Activated T-cell treated with anti-CD3 and anti-CD28 coated beads, Interleukin-2, amount 50 U/mL, for 1 hour (primary cell): ENCODE results near the gene ACOT7.

Experiments
- DNase-seq: peaks from one replicate; pipeline ENCODE4 v3.0.0-alpha.2; 2020

The ACOT7 gene

DNA sequence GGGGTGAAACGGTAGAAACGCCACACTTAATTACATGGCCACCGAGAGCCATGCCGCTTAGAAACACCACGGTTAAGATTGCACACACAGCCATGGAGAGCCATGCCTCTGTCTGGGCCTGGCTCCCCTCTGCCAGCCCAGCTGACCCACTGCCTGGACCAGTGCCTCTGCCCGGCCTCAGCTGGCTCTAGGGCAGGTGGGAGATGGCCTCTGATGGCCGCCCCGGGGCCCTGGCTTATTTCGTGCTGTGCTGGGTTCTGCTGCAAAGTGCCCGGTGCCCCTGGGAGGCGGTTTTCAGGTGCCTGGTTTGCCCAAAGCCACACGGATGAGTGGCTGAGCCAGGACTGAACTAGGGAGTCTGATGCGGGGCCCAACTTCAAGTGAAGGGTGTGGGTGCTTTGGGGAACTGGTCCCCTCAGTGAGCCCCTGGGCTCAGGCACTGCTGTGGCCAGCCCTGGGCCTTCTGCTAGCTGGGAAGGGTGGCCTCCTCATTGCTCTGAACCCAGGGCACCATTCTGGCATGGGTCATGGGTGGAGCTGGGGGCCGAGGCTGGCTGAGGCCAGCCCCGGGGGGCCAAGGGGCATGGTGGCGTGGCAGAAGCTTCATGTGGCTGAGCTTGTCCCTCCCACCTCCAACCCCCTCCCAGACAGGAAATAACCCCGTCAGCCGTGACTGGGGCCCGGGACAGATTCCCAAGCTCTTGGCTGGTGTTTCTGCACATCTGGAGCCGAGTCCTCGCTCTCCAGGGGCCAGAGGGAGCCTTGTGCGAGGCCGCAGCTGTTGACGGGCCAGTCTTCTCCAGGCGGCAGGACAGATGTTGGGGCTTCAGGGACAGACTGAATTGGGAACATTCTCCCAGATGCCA is 130.8 kb downstream of the ACOT7 start:
- no peak for DNase-seq

DNA sequence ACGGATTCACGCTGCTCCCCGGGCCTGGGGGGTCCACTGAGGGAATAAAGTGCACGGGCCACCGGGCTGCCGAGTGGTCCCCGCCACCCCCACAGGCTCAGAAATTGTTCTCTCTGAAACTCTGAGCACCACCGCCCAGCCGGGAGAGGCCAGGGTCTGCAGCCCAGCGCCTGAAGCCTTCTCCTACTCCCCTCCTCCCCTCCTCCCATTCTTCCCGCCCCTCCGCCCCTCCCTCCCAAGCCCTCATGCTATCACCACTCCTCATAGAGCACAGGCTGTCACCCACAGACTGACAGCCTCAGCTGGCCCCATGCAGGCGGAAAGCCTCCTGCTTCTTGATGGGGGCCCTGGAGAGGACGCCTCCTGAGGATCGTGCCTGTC is 132.0 kb downstream of the ACOT7 start:
- DNase-seq: no peak

DNA sequence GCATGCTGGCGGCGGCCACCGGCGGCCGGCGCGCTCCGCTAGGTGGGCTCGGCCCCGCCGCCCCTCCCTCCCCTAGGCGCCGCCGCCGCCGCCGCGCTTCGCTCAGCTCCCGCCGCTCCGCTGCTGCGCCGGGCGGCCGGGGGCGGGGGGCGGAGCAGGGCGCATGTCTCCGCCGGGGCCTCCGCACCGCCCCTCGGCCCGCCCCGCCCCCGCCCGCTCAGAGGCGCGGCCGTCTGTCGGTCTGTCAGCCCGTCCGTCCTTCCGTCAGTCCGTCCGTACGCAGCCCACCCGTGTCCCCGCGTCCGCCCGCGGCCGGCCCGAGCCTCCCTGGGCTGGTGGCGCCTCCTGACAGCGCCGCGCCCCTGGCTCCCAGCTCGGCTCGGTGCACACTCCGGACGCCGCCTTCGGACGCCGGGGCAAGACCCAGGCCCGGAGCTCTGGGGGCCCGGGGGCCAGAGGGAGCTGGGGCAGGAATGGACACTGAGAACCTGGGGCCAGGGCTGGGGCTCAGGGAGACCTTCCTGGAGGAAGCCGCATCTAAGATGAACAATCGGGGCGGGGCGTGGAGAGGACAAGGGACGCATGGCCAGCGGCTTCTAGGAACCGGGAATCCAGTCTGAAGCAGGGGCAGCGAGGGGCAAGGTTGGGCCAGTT is 132.5 kb downstream of the ACOT7 start, which contains the start of gene GPR153:
GPR153 (minus strand) TSS at position 138 of the 654 bp plus-strand sequence. CDS start 6,193 bp downstream, outside the sequence.
- DNase-seq: peak; percentile 54

DNA sequence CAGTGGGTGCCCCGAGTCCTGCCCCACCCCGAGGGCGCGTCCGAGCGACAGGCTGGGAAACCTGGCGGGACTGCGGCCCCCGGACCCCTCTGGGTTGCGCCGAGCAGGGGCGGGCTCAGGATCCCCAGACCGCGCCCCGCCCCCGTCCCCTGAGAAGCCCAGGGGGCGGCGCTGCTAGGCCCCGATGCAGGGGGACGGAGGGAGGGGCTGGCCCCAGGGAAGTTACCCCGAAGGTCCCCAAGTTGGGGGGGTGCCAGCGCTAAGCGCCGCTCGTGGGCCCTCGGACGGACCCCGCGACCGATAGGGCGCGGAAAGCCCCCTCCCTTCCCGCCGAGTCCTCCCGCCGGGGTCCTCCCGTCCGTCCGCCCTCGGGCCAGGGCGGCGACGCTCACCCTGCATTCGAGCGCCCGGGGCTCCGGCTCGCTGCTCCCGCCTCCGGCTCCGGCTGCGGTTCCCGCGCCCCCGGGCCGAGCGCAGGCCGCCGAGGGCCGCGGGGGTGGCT is 133.1 kb downstream of the ACOT7 start:
- no peak for DNase-seq

DNA sequence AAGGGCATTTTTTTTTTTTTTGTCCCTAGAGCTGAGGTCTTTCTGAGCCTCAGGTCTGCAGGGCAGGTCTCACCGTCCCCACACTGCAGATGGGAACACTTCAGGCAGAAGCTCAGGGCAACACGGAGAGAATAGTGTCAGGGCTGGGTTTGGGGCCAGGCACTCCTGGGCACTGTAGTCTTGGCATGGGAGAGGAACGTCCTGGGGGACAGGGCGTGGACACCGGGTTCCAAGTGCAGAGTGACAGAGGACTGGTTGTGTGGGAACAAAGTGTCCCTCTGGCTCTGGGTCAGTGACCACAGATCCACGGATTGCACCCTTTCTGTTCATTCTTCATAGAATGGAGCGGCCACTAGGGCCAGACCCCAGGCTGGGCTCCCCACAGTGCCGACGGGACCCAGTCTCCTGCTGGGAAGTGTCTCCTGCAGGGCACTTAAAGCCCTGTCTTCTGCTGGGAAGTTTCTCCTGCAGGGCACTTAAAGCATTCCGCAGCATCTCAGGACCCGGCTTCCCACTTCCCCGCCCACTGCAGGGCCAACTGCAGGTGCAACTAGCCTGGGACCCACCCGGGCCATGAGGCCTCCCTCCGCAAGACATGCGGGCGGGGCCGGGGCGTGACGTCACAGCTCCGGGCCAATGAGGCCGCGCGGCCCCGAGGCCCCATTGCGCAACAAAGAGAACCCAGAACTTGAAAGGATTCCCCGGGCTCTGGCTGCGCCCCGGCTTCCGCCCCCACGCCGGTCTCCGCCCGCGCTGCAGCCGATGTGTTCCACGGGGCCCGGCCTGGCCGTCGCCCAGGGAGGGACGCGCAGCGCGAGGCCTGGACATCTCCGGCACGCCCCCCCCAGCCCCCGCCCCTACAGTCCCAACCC is 133.8 kb downstream of the ACOT7 start:
- DNase-seq: peak; percentile 81

DNA sequence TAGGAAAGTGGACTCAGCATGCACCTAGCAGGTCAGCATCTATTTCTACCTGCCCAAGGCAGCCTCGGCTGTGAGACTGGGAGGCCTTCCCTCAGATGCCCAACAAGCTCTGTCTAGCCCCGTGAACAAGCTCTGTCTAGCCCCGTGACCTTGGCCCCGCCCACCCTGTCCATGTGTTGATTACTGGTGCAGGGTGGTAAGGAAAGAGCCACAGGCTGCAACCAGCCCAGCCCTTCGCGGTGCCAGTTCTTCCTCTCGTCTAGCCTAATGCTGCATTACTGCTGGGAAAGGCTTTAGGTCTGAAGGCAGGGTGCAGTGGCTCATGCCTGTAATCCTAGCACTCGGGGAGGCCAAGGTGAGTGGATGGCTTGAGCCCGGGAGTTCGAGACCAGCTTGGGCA is 134.9 kb downstream of the ACOT7 start:
- DNase-seq: no peak

DNA sequence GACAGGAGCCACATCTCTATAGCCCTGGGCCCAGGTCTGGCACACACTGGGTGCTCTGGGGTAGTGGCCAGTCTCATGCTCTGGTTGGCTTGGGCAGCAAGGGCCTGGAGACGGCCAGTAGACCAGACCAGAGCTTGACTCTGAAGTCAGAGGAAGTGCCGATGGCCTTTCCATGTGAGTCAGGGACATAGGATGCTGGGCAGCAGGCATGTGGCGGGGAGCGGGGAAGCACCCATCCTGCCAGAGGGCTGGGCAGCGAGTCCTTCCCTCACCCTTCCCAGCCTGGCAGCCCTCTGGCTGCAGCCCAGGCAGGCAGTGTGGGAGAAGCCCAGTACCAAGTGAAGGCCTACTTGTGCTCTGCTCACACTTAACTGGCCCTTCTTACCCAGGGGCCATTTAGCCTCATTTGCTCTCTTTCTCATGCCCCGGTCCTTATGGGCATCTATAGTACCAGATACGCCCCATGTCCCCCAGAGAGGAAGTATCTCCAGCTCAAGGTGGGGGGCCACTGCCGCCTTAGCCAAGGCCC is 136.0 kb downstream of the ACOT7 start:
- no peak for DNase-seq

DNA sequence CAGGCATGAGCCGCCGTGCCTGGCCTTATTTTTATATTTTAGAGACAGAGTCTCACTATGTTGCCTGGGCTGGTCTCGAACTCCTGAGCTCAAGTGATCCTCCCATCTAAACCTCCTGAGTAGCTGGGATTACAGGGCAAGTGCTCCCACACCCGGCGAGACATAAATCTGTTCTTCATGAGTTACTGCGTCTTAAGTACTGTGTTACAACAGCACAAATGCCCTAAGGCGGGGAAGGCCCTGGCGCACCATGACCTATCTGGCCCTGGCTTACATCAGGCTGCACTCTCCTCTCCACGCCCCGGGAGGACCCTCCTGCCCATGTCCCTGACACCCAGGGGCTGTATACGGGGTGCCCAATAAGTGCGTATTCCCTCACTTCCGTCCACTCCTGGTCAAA is 136.9 kb downstream of the ACOT7 start:
- no peak for DNase-seq

DNA sequence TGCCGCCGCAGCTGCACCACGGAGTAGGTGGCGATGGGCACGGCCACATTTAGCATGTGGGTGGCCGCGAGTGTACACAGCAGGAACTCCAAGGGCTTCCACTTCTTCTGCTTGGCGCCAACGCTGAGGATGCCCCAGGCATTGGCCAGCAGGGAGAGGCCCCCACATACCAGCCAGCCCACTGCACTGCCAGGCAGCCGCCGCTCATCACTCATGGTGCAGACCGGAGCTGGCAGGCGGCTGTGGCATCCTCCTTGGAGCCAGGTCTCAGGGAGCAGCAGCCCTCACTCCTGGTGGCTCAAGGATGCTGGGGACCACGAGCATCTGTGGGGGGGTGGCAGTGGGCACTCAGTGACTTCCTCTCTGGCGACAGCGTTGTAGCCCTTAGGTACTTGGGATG is 138.9 kb downstream of the ACOT7 start:
- no peak for DNase-seq

DNA sequence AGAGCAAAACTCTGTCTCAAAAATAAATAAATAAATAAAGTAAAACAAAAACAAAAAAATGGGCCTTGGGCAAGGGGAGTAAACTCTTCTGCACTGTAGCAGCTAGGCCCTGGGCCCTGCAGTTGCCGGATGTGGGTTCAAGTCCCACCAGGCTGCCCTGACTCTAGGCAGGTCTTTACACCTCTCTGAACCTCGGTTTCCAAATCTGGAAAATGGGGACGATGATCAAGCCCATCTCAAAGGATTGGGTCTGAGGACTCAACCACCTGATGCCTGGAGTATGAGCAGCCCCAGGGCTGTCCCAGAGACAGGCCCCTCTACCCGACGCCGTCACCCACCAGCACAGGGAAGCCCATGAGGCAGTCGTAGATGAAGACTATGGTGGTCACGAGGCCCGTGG is 140.2 kb downstream of the ACOT7 start:
- no peak for DNase-seq

DNA sequence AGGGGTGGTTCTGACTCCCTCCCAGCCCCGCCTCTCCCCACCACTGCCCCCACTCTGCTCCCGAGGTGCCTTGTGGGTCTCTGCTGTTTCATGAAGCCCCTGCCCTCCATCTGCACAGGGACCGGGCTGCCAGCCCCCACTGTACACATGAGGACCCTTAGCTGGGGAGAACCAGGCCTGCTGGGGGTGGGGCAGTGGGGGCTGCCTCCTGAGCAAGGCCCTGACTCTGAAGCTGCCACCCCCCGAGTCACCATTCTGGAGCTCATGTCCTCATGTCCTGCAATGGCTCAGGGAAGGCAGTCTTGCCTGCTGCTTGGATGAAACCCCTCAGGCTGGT is 141.2 kb downstream of the ACOT7 start:
- no peak for DNase-seq

DNA sequence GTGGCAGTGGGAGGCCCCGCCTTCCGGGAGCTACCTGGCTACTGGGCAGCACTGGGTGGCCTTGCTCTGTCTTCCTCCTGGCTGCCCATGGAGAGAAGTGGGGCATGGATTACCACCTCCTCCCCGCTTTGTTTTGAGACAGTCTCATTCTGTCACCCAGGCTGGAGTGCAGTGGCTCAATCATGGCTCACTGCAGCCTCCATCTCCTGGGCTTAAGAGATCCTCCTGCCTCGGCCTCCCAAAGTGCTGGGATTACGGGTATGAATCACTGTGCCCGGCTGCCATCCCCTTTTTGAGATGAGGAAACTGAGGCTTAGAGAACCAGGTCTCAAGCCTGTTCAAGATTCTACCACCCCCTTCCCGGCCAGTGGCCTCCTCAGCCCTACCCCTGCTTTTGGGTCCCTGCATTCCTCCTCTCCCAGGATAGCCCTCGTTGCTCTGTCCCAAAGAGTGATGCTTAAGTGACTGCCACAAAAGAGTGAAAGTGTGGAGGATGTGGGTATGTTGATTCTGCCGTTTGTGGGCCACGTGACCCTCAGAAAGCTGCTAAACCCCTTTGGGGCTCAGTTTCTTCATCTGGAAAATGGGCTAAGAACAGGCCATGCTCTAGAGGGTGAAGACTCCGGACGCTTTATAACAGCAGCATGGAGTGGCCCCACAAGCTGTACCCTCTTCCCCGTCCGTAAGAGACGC is 141.7 kb downstream of the ACOT7 start:
- no peak for DNase-seq

DNA sequence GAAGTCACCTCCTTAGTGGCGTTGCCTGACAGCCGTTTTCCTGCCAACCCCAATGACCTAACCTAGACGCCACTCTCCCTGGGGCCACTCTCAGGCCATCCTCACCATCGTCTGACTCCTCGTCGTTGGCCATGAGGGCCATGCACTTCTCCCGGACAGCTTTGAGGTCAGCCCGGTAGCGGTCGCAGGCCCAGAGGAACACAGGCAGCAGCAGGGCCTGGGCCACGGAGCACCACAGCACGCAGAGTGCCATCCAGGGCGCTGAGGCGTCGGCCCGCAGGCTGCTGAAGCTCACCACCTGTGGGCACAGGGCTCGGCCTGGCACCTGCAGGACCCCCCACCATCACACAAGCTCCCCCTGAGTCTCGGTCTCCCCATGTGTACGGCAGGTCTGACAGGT is 142.3 kb downstream of the ACOT7 start:
- no peak for DNase-seq

DNA sequence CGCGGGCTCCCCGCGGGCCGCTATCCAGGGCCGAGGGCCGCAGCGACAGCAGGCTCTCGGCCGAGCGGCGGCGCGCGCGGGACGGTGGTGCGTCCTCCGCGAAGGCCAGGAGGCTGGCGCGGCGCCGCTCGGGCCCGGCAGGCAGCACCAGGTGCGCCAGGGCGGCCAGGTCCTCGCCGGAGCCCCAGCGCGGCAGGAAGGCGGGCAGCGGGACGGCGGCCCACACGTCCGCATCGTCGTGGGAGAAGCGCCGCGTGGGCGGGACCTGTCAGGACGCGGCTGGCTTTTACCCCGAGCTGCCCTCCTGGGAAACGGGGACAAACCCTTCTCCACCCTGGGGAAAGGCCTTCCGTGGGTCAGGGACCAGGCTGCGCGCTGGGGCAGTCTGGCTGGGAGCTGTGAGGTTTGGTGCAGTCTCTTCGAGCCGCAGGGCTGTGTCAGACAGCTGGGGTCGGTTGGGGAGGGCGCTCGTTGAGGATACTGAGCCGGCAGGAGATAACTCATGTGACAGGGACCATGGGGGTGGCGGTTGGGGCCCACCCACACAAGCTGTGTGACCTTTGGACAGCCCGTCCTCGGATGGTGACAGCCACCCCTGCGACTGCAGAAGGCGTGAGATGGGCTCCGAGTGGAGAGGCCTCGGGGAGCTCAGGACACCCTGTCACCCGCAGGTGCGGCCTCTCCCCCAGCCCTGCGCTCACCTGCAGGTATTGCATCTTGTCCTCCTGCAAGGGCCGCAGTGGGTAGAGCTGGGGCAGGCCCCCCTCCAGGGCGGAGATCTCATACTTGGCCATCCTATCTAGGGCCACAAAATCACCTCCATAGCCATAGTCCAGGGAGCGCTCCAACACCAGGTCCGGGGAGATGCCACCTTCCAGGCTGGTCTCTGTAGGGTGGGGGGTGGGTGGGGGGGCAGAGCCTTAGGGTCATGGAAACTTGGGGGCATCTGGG is 143.6 kb downstream of the ACOT7 start:
- no peak for DNase-seq

DNA sequence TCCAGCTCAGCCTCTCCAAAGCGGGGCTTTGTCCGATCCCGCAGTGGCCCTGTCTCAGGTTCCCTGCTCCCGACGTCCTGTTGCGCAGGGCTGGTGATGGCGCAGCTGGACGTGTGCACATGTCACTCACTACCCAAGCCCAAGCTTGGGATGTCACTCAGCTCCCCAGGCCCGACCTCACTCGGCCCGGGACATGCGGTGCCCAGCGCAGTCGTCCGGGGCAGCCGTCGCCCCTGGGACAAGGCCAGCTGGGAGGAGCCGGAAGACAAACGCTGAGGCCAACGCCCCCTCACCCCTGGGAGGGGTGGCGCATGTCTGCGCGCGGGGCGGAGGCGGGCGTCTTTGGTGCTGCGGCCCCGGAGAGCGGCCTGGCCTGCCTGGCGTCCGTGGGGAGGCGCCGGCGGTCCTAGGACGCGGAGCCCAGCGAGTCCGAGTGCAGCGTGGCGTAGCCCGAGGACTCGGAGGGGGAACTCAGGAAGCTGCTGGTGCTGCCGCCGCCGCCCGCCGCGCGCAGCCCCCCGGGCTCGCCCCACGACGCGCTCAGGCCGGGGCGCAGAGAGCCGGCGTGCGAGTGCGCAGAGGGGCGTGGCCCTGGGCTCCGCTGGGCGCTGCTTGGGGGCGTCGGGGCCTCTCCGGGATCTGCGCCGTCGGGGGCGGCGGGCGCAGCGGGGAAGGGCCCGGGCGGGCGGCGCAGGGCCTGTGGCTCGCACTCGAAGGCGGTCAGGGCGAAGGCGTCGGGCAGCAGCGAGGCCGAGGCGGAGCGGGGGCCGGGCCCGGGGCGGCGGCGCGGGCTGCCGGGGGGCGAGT is 144.4 kb downstream of the ACOT7 start:
- DNase-seq: no peak

DNA sequence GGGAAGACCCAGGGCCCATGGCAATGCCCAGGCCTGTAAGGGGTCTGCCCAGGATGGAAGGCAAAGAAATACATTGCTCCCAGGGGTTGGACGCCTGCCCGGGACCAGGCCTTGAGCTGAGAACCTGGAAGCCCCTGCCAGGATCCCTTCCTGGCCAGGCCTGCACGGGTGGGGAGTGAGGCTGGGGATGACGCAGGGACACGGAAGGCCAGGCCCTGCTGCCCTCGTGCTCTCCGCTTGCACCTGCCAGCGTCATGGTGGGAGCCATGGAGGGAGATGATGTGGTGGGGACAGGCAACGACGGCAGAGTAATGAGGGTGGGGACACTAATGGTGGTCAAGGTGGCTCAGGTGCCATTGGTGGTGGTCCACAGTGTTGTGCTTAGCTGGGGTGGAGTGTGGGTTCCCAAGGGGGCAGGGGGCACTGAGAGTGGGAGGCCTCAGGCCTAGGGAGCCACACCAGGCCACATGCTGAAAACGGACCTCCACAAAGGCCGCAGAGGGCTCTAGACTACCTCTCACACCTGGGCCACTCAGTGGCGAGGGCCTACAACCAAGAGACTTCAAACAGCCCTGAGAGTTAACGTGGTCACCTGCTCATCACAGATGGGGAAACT is 145.3 kb downstream of the ACOT7 start:
- no peak for DNase-seq

DNA sequence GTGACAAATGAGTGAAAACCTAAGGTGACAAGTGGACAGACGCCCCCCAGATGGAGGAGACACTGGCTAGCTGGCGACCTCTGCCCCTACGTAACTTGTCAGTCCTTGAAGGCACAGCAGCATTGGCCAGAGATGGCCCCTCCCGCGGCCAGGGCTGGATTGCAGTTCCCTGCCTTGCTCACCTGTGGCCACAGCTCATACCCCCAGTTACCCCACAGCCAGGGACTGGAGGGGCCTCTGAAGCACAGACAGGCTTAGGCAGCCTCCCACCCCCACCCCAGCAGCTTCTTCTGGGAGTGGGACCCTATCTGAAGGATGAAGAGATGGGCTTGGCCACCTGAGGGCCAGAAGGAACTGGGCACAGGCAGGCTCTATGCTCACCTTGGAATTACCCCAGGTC is 145.9 kb downstream of the ACOT7 start:
- DNase-seq: no peak

DNA sequence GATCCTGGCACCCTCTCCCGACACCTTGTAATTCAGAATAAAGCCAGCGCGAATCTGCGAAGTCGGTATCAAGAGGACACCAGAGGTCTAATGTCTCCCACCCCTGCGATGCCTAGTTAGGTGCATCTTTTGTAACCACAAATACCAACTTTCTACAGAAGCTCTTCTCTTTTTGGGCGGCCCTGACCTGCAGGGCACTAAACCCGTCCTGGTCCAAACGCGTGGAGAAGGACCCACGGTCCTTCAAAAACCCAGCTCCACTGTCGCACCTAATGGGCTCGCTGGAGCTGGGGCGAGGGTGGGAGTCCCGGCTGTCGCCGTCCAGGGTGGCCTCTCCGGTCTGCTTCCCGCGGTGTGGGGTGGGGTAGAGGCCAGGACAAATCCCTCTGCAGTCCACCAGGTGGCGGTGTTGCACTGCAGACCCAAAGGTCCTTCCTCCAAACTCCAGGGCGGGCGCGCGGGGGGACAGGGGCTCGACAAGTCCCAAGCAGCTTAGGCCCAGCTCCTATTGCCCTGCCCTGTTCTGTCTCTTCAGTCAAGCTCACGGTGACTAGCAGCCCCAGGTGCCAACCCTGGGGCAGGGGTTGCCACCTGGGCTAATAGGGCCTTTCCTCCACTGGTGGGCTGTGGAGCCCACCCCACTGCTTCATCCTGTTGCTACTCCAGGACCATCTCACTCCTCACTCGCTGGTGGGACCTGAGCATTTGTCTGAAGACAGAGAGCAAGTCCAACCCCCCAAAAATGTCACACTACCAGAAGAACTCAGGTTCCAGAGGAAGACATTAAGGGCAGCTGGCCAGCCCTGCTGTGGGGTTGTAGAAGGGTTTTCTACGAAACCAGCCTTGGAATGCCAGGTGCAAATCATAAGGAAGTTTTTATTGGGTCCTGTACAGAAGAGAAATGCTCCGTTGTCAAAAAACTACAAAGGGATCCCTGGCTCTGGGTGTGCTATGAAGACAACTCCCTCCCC is 146.8 kb downstream of the ACOT7 start:
- peak; percentile 82 for DNase-seq
